ENCODE measurements around the gene PPFIA1.

PPFIA1 gene

GRCh38 chr11:70230151-70230839 is 40.2 kb upstream of the PPFIA1 start:
- no peak for DNase-seq (ENCODE audit: low spot score)
- no peak for TF ChIP-seq CTCF (IDR thresholded peaks at IDR 0.05; ENCODE audit: borderline replicate concordance, control extremely low read depth, extremely low read depth, insufficient read depth, missing control alignments)
- in situ Hi-C loops (cut with MboI; ENCODE audit: low sequenced_read_pairs, unreplicated experiment), result no loop called here

DNA sequence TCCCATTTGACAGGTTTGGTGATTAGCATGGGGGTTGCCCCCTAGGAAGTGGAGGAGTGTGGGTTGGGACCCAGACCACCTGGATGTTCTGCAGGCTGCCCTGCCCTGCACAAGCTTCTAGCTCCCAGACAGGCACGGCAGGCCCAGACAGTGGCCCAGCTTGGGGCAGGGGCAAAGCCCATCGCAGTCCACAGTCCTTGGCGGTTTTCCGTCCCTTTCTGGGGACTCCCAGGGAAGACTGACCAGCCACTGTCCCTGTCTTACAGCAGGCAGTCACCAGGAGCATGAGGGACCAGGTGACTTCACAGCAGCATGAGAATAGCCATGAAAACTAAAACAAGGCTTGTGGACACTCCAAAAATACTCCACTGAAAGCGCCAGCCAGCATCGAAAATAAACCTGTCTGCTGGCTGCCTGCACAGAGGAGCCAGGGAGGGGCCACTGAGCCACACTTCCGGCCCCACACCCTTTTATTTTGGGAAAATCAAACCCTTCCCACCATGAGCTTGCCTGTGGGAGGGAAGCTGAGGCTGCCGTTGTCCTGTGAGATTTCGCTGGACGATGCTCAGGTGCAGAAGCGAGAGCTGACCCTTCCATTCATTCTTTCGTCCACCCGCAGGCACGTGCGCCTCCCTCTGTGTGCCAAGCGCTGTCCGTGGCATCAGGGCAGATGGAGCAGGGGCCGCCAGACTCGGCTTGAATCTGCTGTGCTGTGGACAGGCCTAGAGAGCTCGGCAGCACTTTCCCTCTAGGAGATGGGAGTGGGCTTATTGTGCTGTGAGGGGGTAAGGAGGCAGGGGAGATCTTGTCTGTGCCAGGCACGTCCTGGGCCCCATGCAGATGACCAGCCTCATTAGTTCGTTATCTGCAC is 39.4 kb upstream of the PPFIA1 start:
- DNase-seq (ENCODE audit: low spot score), result no peak
- TF ChIP-seq CTCF (IDR thresholded peaks at IDR 0.05; ENCODE audit: borderline replicate concordance, control extremely low read depth, extremely low read depth, insufficient read depth, missing control alignments), result no peak
- in situ Hi-C loops (cut with MboI; ENCODE audit: low sequenced_read_pairs, unreplicated experiment), result no loop called here

- no peak for TF ChIP-seq CTCF (IDR thresholded peaks at IDR 0.05; ENCODE audit: borderline replicate concordance, control extremely low read depth, extremely low read depth, insufficient read depth, missing control alignments)
- in situ Hi-C loops (cut with MboI; ENCODE audit: low sequenced_read_pairs, unreplicated experiment), result no loop called here
- no peak for DNase-seq (ENCODE audit: low spot score)
These were observed 37.5 kb upstream of the PPFIA1 start for GRCh38 chr11:70233034-70233433.

- no peak for DNase-seq (ENCODE audit: low spot score)
- in situ Hi-C loops (cut with MboI; ENCODE audit: low sequenced_read_pairs, unreplicated experiment), result no loop called here
- TF ChIP-seq CTCF (IDR thresholded peaks at IDR 0.05; ENCODE audit: borderline replicate concordance, control extremely low read depth, extremely low read depth, insufficient read depth, missing control alignments), result no peak
These were observed 37.0 kb upstream of the PPFIA1 start for GRCh38 chr11:70233511-70233934.

DNA sequence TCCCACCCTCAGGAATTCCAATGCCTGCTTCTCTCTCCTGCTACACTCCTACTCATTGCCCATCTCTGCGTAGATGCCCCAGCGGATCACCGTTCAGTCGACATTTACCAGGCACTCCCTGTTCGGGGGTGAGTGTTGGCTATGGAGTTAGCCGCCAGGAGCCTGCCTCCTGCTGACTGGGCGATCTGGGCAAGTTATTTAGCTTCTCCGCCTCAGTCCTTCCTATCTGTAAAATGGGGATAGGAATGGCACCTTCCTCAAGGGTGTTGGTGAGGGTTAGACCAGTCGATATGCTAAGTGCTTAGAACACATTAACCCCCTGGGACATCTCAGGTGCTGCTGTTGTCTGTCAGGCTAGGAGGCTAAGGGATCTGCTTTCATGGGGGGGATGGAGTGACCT is 36.5 kb upstream of the PPFIA1 start:
- TF ChIP-seq CTCF (IDR thresholded peaks at IDR 0.05; ENCODE audit: borderline replicate concordance, control extremely low read depth, extremely low read depth, insufficient read depth, missing control alignments), result no peak
- in situ Hi-C loops (cut with MboI; ENCODE audit: low sequenced_read_pairs, unreplicated experiment), result no loop called here
- no peak for DNase-seq (ENCODE audit: low spot score)

- TF ChIP-seq CTCF (IDR thresholded peaks at IDR 0.05; ENCODE audit: borderline replicate concordance, control extremely low read depth, extremely low read depth, insufficient read depth, missing control alignments), result no peak
These were observed 30.2 kb upstream of the PPFIA1 start for GRCh38 chr11:70240337-70240736.

More at GRCh38 chr11:70240337-70240736, 30.2 kb upstream of the PPFIA1 start:
- DNase-seq (ENCODE audit: low spot score), result no peak
- in situ Hi-C loops (cut with MboI; ENCODE audit: low sequenced_read_pairs, unreplicated experiment), result no loop called here
